Right lobe of liver (tissue), 6 donors: ENCODE measurements around the gene KRT81. TPM values are rescaled to one million over a fixed set of nuclear protein-coding genes. Genes with fewer than 3 reads are reported as not detected.
"Not testable (repeated sequence)": the region's sequence is repeated elsewhere in the genome, so short reads cannot be mapped to it uniquely, and the experiment has no call there.

Source experiments
- ATAC-seq, 4 donors: fragments of 200-7000 bp; cut with Tn5 transposase; one replicate each; pipeline ENCODE4 v1.9.1; 2020; ENCODE audit warnings: mild to moderate bottlenecking in 4 of 4, moderate library complexity in 4 of 4
- DNase-seq, 3 donors: peaks; one replicate each; pipeline ENCODE4 v3.0.0-alpha.2; 2020
- H3K27ac ChIP-seq, 3 donors: fragments of 200-600 bp; one replicate each; pipeline ENCODE4 v1.8.0; 2022
- H3K27me3 ChIP-seq, 2 donors: fragments of 200-600 bp; one replicate each; pipeline ENCODE4 v1.8.0; 2022
- H3K36me3 ChIP-seq, 4 donors: fragments of 200-600 bp; sonication (generic) in 1 of 4; one replicate each; pipeline versions ENCODE4 v1.5.1 to v1.8.0; 2017 to 2022; ENCODE audit warnings: control low read depth in 1 of 4
- H3K4me1 ChIP-seq, 4 donors: fragments of 200-600 bp; sonication (generic) in 1 of 4; one replicate each; pipeline versions ENCODE4 v1.5.1 to v1.8.0; 2017 to 2022; ENCODE audit warnings: control low read depth in 1 of 4
- H3K4me3 ChIP-seq, 3 donors: fragments of 200-600 bp; one replicate each; pipeline ENCODE4 v1.8.0; 2022
- H3K9me3 ChIP-seq, 4 donors: fragments of 200-600 bp; sonication (generic) in 1 of 4; one replicate each; pipeline versions ENCODE4 v1.5.1 to v1.8.0; 2017 to 2022; ENCODE audit warnings: control low read depth in 1 of 4
- CTCF ChIP-seq, 4 donors: fragments of 200-600 bp in 3 of 4; fragments of 450-650 bp in 1 of 4; IDR thresholded peaks; one replicate each; pipeline versions ENCODE4 v1.5.1 to v1.8.0; 2016 to 2022; ENCODE audit warnings: antibody characterized with exemption in 4 of 4, mild to moderate bottlenecking in 2 of 4
- POLR2A ChIP-seq: fragments of 450-650 bp; IDR thresholded peaks from one replicate; pipeline ENCODE4 v1.6.1; 2017; ENCODE audit warnings: antibody characterized with exemption, mild to moderate bottlenecking
- WGBS: methylation state at CpG from one replicate; pipeline ENCODE4 v1.1.6; 2018; ENCODE audit warnings: low coverage, low lambda C conversion rate; ENCODE audit not compliant: insufficient coverage; ENCODE audit errors: missing lambda C conversion rate; 5-methylcytosine and 5-hydroxymethylcytosine counted together
- intact Hi-C, 2 donors: fragments of 100-400 bp; cut with DNase I; formaldehyde crosslinking; loops; one replicate each; pipeline versions ENCODE4 v1.11.2 to v1.14.1; 2022
- total RNA-seq, 6 experiments: library from RNA; depleted of rRNA in 2 of 6; stranded (reverse); fragments of >200 nt in 2 of 6; fragmentation: NEBNext Ultra II Directional in 3 of 6; extraction: Animal tissue kit (Norgen Biotek cat#: 25700) in 3 of 6; gene quantifications; one replicate each; pipeline versions ENCODE4 v1.1.0 to v1.2.4, GENCODE V29; 2016 to 2023
- donor health status: DM: no; HTN: yes; CAD: no.
- donor health status: DM: no; HTN: no; CAD: no.
- donor health status: DM: no; HTN: no; CAD: no.
- donor health status: DM: no; HTN: yes; CAD: no.
- donor health status: DM: no; HTN: yes; CAD: no.

Gene KRT81
- total RNA-seq, 6 experiments from 2014 or later, result 0.13 TPM; not detected in 5

- ATAC-seq, result peak in 1 of 4 donors; percentile 20
- H3K27ac ChIP-seq, result no peak overlapping the region
- peaks cover 0 to 3% (median 0%) of the 10 kb centered on the region in 4 donors for H3K4me1 ChIP-seq
- H3K9me3 ChIP-seq, result no peaks in the 10 kb centered on the region
- intact Hi-C loops, result no loop called here
- peaks cover 0 to 6% of the 10 kb centered on the region in 2 donors for H3K27me3 ChIP-seq
- no peak overlapping the region for H3K4me3 ChIP-seq
- peak in 1 of 3 donors; percentile 42 for DNase-seq
- 30% methylated on average over 2 of the region's 11 CpGs for WGBS
- no peaks in the 10 kb centered on the region for H3K36me3 ChIP-seq
- TF ChIP-seq CTCF (IDR thresholded peaks at IDR 0.05), result peak in 3 of 4 donors; percentile 18 to 32 (median 21)
- no peak for TF ChIP-seq POLR2A
Observed at GRCh38 chr12:52305921-52306705, 14.8 kb upstream of the KRT81 start.

- H3K4me3 ChIP-seq, H3K4me1 ChIP-seq, H3K9me3 ChIP-seq, H3K27ac ChIP-seq, intact Hi-C loops, H3K36me3 ChIP-seq, H3K27me3 ChIP-seq: not testable (repeated sequence)
- no CpG with 5 or more reads among the region's 15 CpGs for WGBS
- ATAC-seq, result peak in 2 of 4 donors; percentile 17 to 44
- DNase-seq, result peak in 1 of 3 donors; percentile 44
Observed at GRCh38 chr12:52304941-52305411, 13.6 kb upstream of the KRT81 start.

DNA sequence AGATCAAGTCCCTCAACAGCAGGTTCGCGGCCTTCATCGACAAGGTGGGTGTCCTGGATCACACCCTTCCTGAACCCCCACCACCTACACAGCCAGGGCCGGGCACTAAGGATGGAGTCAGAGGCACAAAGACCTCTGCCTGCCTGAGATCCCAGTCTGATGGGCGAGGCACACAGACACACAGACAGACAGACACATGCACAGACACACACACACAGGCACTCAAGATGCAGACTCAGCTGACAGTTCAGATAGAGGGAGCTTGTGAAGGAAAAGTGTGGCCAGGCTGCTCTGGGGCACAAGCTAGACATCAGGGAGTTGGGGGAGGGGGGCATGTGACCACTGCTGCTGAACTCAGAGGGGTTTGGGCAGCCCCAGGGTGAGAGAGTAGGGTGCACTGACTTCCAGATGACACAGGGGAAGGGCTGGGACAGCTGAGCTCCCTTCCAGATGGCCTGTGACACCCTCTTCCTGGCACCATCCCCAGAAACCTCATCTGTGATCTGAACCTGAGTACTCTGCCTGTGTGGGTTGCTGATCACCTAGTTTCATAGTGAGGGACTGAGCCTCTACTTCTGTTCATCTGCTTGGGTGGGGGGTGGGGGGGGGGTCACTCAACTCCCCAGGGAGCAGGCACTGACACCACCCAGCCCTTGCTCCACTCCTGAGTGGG is 11.0 kb upstream of the KRT81 start:
- H3K27me3 ChIP-seq, DNase-seq, H3K36me3 ChIP-seq, H3K4me3 ChIP-seq, H3K4me1 ChIP-seq, intact Hi-C loops, H3K27ac ChIP-seq, H3K9me3 ChIP-seq: not testable (repeated sequence)
- WGBS, result no CpG with 5 or more reads among the region's 5 CpGs
- peak in 2 of 4 donors; percentile 24 to 37 for ATAC-seq

- H3K9me3 ChIP-seq, H3K4me1 ChIP-seq, DNase-seq, H3K36me3 ChIP-seq, ATAC-seq, H3K27me3 ChIP-seq, H3K27ac ChIP-seq, intact Hi-C loops, H3K4me3 ChIP-seq: not testable (repeated sequence)
- WGBS, result 71% methylated on average over 11 of the region's 31 CpGs
Observed at GRCh38 chr12:52301721-52302120, 10.4 kb upstream of the KRT81 start.

DNA sequence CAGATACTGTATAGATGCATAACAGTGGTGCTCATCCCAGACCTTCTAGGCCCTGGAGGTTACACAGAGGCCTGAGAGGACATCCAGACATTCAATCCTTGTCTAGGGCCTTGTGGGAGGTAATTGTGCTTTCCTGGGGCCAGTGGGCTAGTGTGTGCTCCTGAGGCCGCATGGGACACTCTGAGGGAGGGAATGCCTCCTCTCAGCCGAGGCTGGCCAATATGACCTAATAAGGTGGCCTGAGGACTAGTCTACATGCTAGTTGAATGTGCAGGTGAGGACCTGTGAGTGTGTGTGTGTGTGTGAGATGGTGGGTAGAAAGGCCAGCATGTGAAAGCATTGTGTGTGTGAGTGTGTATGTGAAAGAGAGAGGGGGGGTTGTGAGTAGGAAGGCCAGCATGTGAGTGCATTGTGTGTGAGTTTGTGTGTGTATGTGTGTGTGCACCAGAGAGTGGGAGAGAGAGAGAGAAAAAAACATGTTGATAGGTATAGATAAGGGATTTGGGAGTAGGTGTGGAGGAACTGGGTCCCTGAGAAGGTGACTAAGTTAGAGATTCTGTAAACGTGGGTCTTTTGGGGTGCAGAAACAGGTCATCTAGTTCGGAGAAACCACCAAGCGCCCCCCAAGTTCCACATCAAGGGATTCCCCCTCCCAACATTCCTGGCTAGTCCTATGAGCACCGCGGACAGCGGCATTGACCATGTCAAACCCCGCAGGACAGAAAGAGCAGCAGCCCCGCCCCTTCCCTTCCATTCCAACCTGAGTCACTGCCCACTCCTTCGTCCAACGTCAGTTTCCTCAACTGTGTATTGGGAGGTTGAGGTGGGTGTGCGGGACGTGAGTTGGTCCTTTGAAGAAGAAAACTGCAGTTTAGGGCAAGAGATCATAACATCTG is 9.7 kb upstream of the KRT81 start:
- ATAC-seq, result no peak
- WGBS, result 39% methylated on average over 6 of the region's 14 CpGs
- intact Hi-C loops, result no loop called here

More for the DNA sequence above, 9.7 kb upstream of the KRT81 start:
- H3K27me3 ChIP-seq, result no peaks in the 10 kb centered on the region
- H3K9me3 ChIP-seq, result no peaks in the 10 kb centered on the region
- peak in 1 of 3 donors; percentile 16 for DNase-seq
- no peak overlapping the region for H3K4me3 ChIP-seq
- H3K27ac ChIP-seq, result no peak overlapping the region
- H3K36me3 ChIP-seq, result no peaks in the 10 kb centered on the region
- TF ChIP-seq POLR2A (no peak), CTCF (IDR thresholded peaks at IDR 0.05) (no peak)
- H3K4me1 ChIP-seq, result peaks cover 0 to 3% (median 0%) of the 10 kb centered on the region in 4 donors
